Liver (tissue), 9 donors: Measurements from ENCODE around the gene TP73. TPM values are rescaled to one million over a fixed set of nuclear protein-coding genes. Genes with fewer than 3 reads are reported as not detected.

Experiments used
- DNase-seq: peaks from one replicate; pipeline ENCODE4 v3.0.0-alpha.2; 2017; ENCODE audit warnings: low spot score
- H3K27ac ChIP-seq, 2 donors: one replicate each; pipeline ENCODE4 v1.7.0; 2013; ENCODE audit warnings: inconsistent platforms in 2 of 2, low read length in 2 of 2, control low read depth in 1 of 2, low read depth in 1 of 2, mild to moderate bottlenecking in 1 of 2
- H3K27me3 ChIP-seq, 4 donors: one replicate each; pipeline versions ENCODE4 v1.6.1 to v1.7.0; 2013; ENCODE audit warnings: low read length in 3 of 4, inconsistent platforms in 1 of 4, mild to moderate bottlenecking in 1 of 4, moderate library complexity in 1 of 4; ENCODE audit not compliant: control insufficient read depth in 4 of 4, insufficient read depth in 4 of 4
- H3K36me3 ChIP-seq, 4 donors: one replicate each; pipeline versions ENCODE4 v1.6.1 to v1.7.0; 2013; ENCODE audit warnings: low read length in 3 of 4, mild to moderate bottlenecking in 3 of 4, low read depth in 1 of 4, moderate library complexity in 1 of 4; ENCODE audit not compliant: control insufficient read depth in 4 of 4, insufficient read depth in 3 of 4
- H3K4me1 ChIP-seq, 4 donors: one replicate each; pipeline versions ENCODE4 v1.6.1 to v1.7.0; 2013; ENCODE audit warnings: low read length in 3 of 4, mild to moderate bottlenecking in 3 of 4, moderate library complexity in 1 of 4; ENCODE audit not compliant: control insufficient read depth in 4 of 4, insufficient read depth in 4 of 4
- H3K4me3 ChIP-seq, 3 donors: one replicate each; pipeline versions ENCODE4 v1.6.1 to v1.7.0; 2013; ENCODE audit warnings: low read length in 3 of 3, control low read depth in 1 of 3, low read depth in 1 of 3, mild to moderate bottlenecking in 1 of 3
- H3K9ac ChIP-seq, 2 donors: one replicate each; pipeline ENCODE4 v1.7.0; 2013; ENCODE audit warnings: low read length in 2 of 2, mild to moderate bottlenecking in 2 of 2, moderate library complexity in 2 of 2, control low read depth in 1 of 2, low read depth in 1 of 2
- H3K9me3 ChIP-seq, 4 donors: one replicate each; pipeline versions ENCODE4 v1.6.1 to v1.7.0; 2013; ENCODE audit warnings: low read length in 3 of 4; ENCODE audit not compliant: control insufficient read depth in 4 of 4
- ATF3 ChIP-seq: IDR thresholded peaks from 2 replicates; pipeline ENCODE4 v1.6.1; 2016; ENCODE audit warnings: antibody characterized with exemption
- CTCF ChIP-seq: fragments of 150-350 bp; IDR thresholded peaks from 2 replicates; pipeline ENCODE4 v1.5.1; 2017; ENCODE audit warnings: improper control_type of control experiment, low read depth, low read length; ENCODE audit not compliant: missing input control
- EGR1 ChIP-seq, 2 donors: IDR thresholded peaks; 2 replicates each; pipeline ENCODE4 v1.6.1; 2016 to 2018; ENCODE audit warnings: antibody characterized with exemption in 2 of 2, low read depth in 2 of 2
- FOXA1 ChIP-seq: IDR thresholded peaks from 2 replicates; pipeline ENCODE4 v1.6.1; 2016; ENCODE audit warnings: antibody characterized with exemption
- FOXA2 ChIP-seq: IDR thresholded peaks from 2 replicates; pipeline ENCODE4 v1.6.1; 2016; ENCODE audit warnings: antibody characterized with exemption
- GABPA ChIP-seq, 2 donors: IDR thresholded peaks in 1 of 2; conservative IDR thresholded peaks in 1 of 2; 2 replicates each; pipeline ENCODE4 v1.6.1; 2016; ENCODE audit warnings: antibody characterized with exemption in 2 of 2, mild to moderate bottlenecking in 1 of 2, moderate library complexity in 1 of 2
- HNF4G ChIP-seq: IDR thresholded peaks from 2 replicates; pipeline ENCODE4 v1.6.1; 2016; ENCODE audit warnings: antibody characterized with exemption
- JUND ChIP-seq, 2 donors: IDR thresholded peaks; 2 replicates each; pipeline ENCODE4 v1.6.1; 2016; ENCODE audit warnings: antibody characterized with exemption in 2 of 2
- MAX ChIP-seq: IDR thresholded peaks from 2 replicates; pipeline ENCODE4 v1.6.1; 2016; ENCODE audit warnings: antibody characterized with exemption
- NR2F2 ChIP-seq: IDR thresholded peaks from 2 replicates; pipeline ENCODE4 v1.6.1; 2016; ENCODE audit warnings: antibody characterized with exemption
- RAD21 ChIP-seq, 2 donors: IDR thresholded peaks; 2 replicates each; pipeline ENCODE4 v1.6.1; 2016; ENCODE audit warnings: antibody characterized with exemption in 2 of 2, mild to moderate bottlenecking in 2 of 2
- REST ChIP-seq: IDR thresholded peaks from 2 replicates; pipeline ENCODE4 v1.6.1; 2016; ENCODE audit warnings: antibody characterized with exemption, mild to moderate bottlenecking
- RXRA ChIP-seq, 2 donors: IDR thresholded peaks; 2 replicates each; pipeline ENCODE4 v1.6.1; 2017 to 2018; ENCODE audit warnings: antibody characterized with exemption in 2 of 2, mild to moderate bottlenecking in 1 of 2
- SP1 ChIP-seq: IDR thresholded peaks from 2 replicates; pipeline ENCODE4 v1.6.1; 2018; ENCODE audit warnings: antibody characterized with exemption, mild to moderate bottlenecking
- TAF1 ChIP-seq: conservative IDR thresholded peaks from 2 replicates; pipeline ENCODE4 v1.6.1; 2016; ENCODE audit warnings: antibody characterized with exemption, mild to moderate bottlenecking
- YY1 ChIP-seq: IDR thresholded peaks from 2 replicates; pipeline ENCODE4 v1.6.1; 2016; ENCODE audit warnings: antibody characterized with exemption, mild to moderate bottlenecking
- ZBTB33 ChIP-seq: IDR thresholded peaks from 2 replicates; pipeline ENCODE4 v1.6.1; 2016; ENCODE audit warnings: antibody characterized with exemption
- WGBS: extraction: QIAGEN DNeasy Blood & Tissue Kit; methylation state at CpG from one replicate; pipeline ENCODE4 v1.1.7; 2013; 5-methylcytosine and 5-hydroxymethylcytosine counted together
- polyA plus RNA-seq, 2 donors: library from polyadenylated mRNA; stranded (reverse) in 1 of 2; unstranded in 1 of 2; fragments of 200-250 nt in 1 of 2; fragments of >200 nt in 1 of 2; fragmentation: Nextera tagmentation in 1 of 2; extraction: Ambion mirVana in 1 of 2; gene quantifications; one replicate each; pipeline versions ENCODE4 v1.2.1 to v1.2.3, GENCODE V29; 2013 to 2015
- total RNA-seq, 2 donors: library from RNA; depleted of rRNA; stranded (reverse); fragments of >200 nt; gene quantifications; one replicate each; pipeline ENCODE4 v1.2.3, GENCODE V29; 2014
- donor health status: healthy.
- donor health status: healthy.
- donor health status: healthy.
- donor health status: healthy.
- donor health status: healthy.

Gene TP73
- total and polyA plus RNA-seq, 4 donors: 0.08 to 0.29 (median 0.18) TPM

GRCh38 chr1:3683992-3684391, 31.7 kb downstream of the TP73 start (continued):
- TF ChIP-seq TAF1 (no peak), MAX (no peak), HNF4G (no peak), FOXA2 (no peak), FOXA1 (no peak), EGR1 (IDR thresholded peaks at IDR 0.05; ENCODE audit: low read depth in 2 of 2) (no peak)

GRCh38 chr1:3685222-3685621, 32.9 kb downstream of the TP73 start:
- no peak for TF ChIP-seq NR2F2
- no peak for TF ChIP-seq SP1
- TF ChIP-seq RXRA (IDR thresholded peaks at IDR 0.05): no peak
- no peak for TF ChIP-seq RAD21 (IDR thresholded peaks at IDR 0.05)
- TF ChIP-seq EGR1 (IDR thresholded peaks at IDR 0.05; ENCODE audit: low read depth in 2 of 2): no peak
- TF ChIP-seq YY1: no peak
- TF ChIP-seq FOXA1: no peak
- TF ChIP-seq ZBTB33: no peak
- no peak for TF ChIP-seq TAF1
- no peak for TF ChIP-seq CTCF
- TF ChIP-seq ATF3: no peak
- Histone ChIP-seq H3K27me3 (no peaks in the 10 kb centered on the region), H3K36me3 (no peaks in the 10 kb centered on the region), H3K4me3 (no peak overlapping the region), H3K9ac (no peak overlapping the region), H3K4me1 (no peaks in the 10 kb centered on the region), H3K27ac (no peak overlapping the region), H3K9me3 (no peaks in the 10 kb centered on the region)
- 86% methylated on average over 14 of the region's 14 CpGs for WGBS
- no peak for DNase-seq

GRCh38 chr1:3685906-3686305, 33.6 kb downstream of the TP73 start:
- no peak for DNase-seq

More at GRCh38 chr1:3685906-3686305, 33.6 kb downstream of the TP73 start:
- Histone ChIP-seq H3K27me3 (no peaks in the 10 kb centered on the region), H3K4me3 (no peak overlapping the region), H3K9ac (no peak overlapping the region), H3K9me3 (no peaks in the 10 kb centered on the region), H3K36me3 (no peaks in the 10 kb centered on the region), H3K27ac (no peak overlapping the region), H3K4me1 (no peaks in the 10 kb centered on the region)
- TF ChIP-seq REST (no peak), JUND (IDR thresholded peaks at IDR 0.05) (no peak), MAX (no peak), HNF4G (no peak), NR2F2 (no peak), ZBTB33 (no peak), RAD21 (IDR thresholded peaks at IDR 0.05) (no peak), FOXA2 (no peak), GABPA (IDR thresholded peaks at IDR 0.05 in 1 of 2, conservative IDR thresholded peaks at IDR 0.05 in 1 of 2) (no peak), FOXA1 (no peak)
- 94% methylated on average over 19 of the region's 19 CpGs for WGBS
